Right cardiac atrium (tissue), 5 donors: ENCODE results near the gene KCNK2. TPM values are rescaled to one million over a fixed set of nuclear protein-coding genes. Genes with fewer than 3 reads are reported as not detected.

Source experiments
- ATAC-seq, 2 donors: fragments of 200-7000 bp; cut with Tn5 transposase; one replicate each; pipeline versions ENCODE4 v1.8.0 to v1.9.1; 2020; ENCODE audit warnings: moderate library complexity in 2 of 2, mild to moderate bottlenecking in 1 of 2
- DNase-seq, 3 donors: peaks; one replicate each; pipeline ENCODE4 v3.0.0-alpha.2; 2020
- H3K27ac ChIP-seq: one replicate; pipeline ENCODE4 v1.5.1; 2013; ENCODE audit warnings: mild to moderate bottlenecking, low read length, control low read depth, moderate library complexity
- H3K27me3 ChIP-seq: one replicate; pipeline ENCODE4 v1.6.1; 2013; ENCODE audit not compliant: control insufficient read depth, insufficient read depth
- H3K4me1 ChIP-seq: one replicate; pipeline ENCODE4 v1.6.1; 2013; ENCODE audit warnings: low read length; ENCODE audit not compliant: control insufficient read depth, insufficient read depth
- H3K4me3 ChIP-seq: one replicate; pipeline ENCODE4 v1.5.1; 2013; ENCODE audit warnings: low read length, control low read depth
- H3K9me3 ChIP-seq: one replicate; pipeline ENCODE4 v1.6.1; 2013; ENCODE audit warnings: low read length; ENCODE audit not compliant: control insufficient read depth
- WGBS: extraction: QIAGEN DNeasy Blood & Tissue Kit; methylation state at CpG from one replicate; pipeline ENCODE4 v1.1.7; 2013; 5-methylcytosine and 5-hydroxymethylcytosine counted together
- intact Hi-C, 4 donors: fragments of 100-400 bp; cut with DNase I; formaldehyde crosslinking; loops; one replicate each; pipeline versions ENCODE4 v1.11.0 to v1.14.0; 2022 to 2023
- polyA plus RNA-seq: library from polyadenylated mRNA; stranded (reverse); fragments of 200-250 nt; gene quantifications from one replicate; pipeline ENCODE4 v1.2.3, GENCODE V29; 2013
- total RNA-seq, 4 donors: library from RNA; stranded (reverse); fragmentation: NEBNext Ultra II Directional; extraction: Animal tissue kit (Norgen Biotek cat#: 25700); gene quantifications; one replicate each; pipeline ENCODE4 v1.2.1, GENCODE V29; 2021
- donor health status: healthy with polysubstance abuse.
- donor health status: DM: no; HTN: yes; CAD: no.
- donor health status: DM: no; HTN: no; CAD: no.
- donor health status: DM: no; HTN: yes; CAD: no; lungs with severe emphysema.
- donor health status: DM: yes; HTN: yes; CAD: no.

Gene KCNK2
- total and polyA plus RNA-seq, 5 donors: 0.14 to 0.28 TPM; not detected in 3

DNA sequence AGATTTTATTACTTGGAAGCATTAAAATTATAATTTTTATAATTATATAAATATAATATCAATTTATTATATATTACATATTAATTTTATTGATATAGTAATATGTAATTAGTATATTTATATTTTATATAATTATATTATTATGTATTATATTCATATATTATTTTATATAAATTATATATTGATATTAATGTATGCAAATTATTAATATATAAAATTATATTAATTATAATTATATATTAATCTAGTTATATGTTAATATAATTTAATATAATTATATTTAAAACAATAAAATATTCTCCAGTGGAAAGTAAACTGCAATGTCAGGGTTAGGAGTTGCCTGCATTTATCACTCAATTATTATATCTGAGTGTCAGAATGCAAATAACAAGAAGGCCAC lies 48.8 kb downstream of the KCNK2 start:
- Histone ChIP-seq H3K27ac (no peak overlapping the region), H3K9me3 (no peaks in the 10 kb centered on the region), H3K4me3 (no peak overlapping the region), H3K27me3 (no peaks in the 10 kb centered on the region), H3K4me1 (no peaks in the 10 kb centered on the region)
- DNase-seq: no peak
- ATAC-seq: no peak
- intact Hi-C loops: no loop called here

DNA sequence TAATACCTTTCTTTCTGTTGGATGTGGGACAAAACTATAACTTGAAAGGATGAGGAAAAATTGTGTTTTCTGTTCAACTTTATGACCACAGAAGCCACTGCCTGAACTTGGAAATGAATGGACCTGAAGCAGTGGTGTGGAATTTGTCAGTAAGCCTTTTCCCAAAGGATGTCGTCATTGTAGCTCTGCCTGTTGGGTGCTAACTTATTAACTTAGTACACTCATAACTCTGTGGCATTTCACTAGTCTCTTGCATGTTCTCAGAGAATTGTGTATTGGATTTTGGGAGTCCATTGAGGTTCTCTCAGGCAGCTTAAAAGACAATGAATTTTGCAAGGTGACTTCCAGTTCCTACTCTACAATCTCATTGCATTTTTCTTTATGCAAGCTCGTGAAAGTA lies 49.6 kb downstream of the KCNK2 start:
- ATAC-seq (no peak), DNase-seq (no peak)
- intact Hi-C loops: no loop called here
- Histone ChIP-seq H3K4me3 (no peak overlapping the region), H3K27me3 (no peaks in the 10 kb centered on the region), H3K4me1 (no peaks in the 10 kb centered on the region), H3K9me3 (no peaks in the 10 kb centered on the region), H3K27ac (no peak overlapping the region)
- WGBS: 82% methylated on average over 2 of the region's 2 CpGs

DNA sequence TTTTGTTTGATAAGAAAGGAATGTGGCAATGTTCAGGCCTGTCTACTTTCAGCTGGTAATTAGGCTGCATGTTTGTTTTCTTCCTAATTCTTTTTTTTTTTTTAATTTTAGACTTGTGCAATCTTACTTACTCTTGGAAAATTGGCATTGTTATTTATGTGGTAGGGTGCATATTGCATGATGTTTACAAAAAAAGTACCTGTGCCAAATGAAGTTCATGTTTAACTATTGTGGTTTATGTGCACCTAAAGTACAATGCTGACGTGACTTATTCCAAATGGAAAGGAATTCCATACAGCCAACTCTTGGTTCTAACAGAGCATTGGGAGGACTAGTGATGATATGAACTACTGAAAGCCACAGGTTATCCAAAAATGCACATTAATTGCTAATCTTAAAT lies 51.0 kb downstream of the KCNK2 start:
- Histone ChIP-seq H3K27ac (no peak overlapping the region), H3K4me1 (no peaks in the 10 kb centered on the region), H3K4me3 (no peak overlapping the region), H3K9me3 (no peaks in the 10 kb centered on the region), H3K27me3 (no peaks in the 10 kb centered on the region)
- no peak for ATAC-seq
- WGBS: 76% methylated on average over 1 of the region's 1 CpG
- DNase-seq: no peak
- intact Hi-C loops: no loop called here

DNA sequence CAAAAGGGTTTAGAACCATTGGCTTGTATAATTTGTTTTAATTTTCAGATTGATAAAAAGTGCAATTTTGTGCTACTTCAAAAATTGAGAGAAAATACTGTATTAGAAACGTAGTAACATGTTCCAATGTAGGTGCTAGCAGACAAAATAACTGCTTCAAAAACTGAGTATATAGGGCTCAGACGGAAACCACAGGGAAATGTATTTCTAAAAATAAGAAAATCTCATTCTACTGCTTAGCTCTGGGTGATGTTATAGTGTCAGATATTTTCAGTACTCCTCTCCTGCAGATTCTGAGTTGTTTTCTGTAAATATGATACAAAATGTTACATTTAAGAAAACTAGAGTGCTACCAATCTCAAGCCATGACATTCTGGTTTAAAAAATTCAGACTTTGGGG lies 55.4 kb downstream of the KCNK2 start:
- 59% methylated on average over 2 of the region's 2 CpGs for WGBS

DNA sequence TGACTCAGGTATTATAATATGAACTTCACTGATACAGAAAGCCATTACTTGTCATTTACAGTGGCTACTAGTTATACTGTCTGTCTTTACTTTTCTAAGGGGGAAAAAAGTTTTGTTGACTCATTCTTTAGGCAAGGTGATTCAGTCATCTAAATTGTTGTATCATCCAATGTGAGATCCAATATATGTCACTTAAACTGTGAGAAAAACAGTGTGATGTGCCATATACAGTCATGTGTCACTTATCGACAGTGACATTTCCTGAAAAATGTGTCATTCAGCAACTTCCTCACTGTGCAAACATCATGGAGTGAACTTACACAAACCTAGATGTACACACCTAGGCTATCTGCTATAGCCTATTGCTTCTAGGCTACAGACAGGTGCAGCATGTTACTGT lies 57.6 kb downstream of the KCNK2 start:
- H3K27ac ChIP-seq: no peak overlapping the region
- no peaks in the 10 kb centered on the region for H3K9me3 ChIP-seq
- intact Hi-C loops: no loop called here
- H3K4me1 ChIP-seq: no peaks in the 10 kb centered on the region
- WGBS: 87% methylated on average over 1 of the region's 1 CpG
- DNase-seq (no peak), ATAC-seq (no peak)
- no peak overlapping the region for H3K4me3 ChIP-seq
- no peaks in the 10 kb centered on the region for H3K27me3 ChIP-seq

More for the DNA sequence above, 55.4 kb downstream of the KCNK2 start:
- ATAC-seq (no peak), DNase-seq (no peak)
- intact Hi-C loops: no loop called here
- Histone ChIP-seq H3K4me1 (no peaks in the 10 kb centered on the region), H3K27me3 (no peaks in the 10 kb centered on the region), H3K9me3 (no peaks in the 10 kb centered on the region), H3K27ac (no peak overlapping the region), H3K4me3 (no peak overlapping the region)

DNA sequence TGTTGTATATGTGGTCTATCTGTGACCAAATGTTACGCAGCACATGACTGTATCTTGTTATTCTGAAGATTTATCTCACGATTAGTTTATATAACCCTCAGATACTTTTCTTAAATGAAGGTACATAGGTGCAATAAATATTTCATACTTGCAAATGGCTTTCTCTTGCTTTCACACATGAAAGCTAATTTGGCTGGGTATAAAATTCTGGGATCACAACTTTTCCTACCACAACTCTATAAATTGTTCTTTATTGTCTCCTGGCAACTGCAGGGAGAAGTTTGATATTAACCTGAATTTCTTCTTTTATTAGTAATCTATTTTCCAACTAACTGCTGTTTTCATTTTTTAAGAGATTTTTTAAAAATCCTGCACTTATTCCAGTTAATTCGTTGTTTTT lies 58.9 kb downstream of the KCNK2 start:
- Histone ChIP-seq H3K4me3 (no peak overlapping the region), H3K9me3 (no peaks in the 10 kb centered on the region), H3K27me3 (no peaks in the 10 kb centered on the region), H3K4me1 (no peaks in the 10 kb centered on the region), H3K27ac (no peak overlapping the region)
- intact Hi-C loops: no loop called here
- ATAC-seq (no peak), DNase-seq (no peak)
- 86% methylated on average over 3 of the region's 3 CpGs for WGBS

DNA sequence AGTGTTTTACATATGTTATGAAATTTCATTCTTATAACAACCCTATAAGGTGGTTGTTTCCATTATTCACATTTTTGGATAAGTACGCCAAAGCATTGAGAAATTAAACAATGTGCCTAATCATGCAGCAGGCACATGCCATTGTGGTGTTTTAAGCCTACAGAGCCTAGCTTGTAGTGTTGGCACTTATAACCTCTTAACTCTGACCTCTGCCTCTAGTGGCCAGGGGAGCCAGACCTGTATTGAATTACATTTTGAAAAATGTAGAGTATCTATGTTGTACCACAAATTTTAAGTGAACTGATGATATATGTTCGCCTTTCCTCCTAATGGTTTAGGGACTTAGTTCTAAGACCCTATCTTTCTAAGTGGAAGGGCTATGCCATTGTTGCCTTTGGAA lies 61.0 kb downstream of the KCNK2 start:
- Histone ChIP-seq H3K4me1 (no peaks in the 10 kb centered on the region), H3K4me3 (no peak overlapping the region), H3K27ac (no peak overlapping the region), H3K27me3 (no peaks in the 10 kb centered on the region), H3K9me3 (no peaks in the 10 kb centered on the region)
- 93% methylated on average over 2 of the region's 2 CpGs for WGBS
- intact Hi-C loops: no loop called here
- ATAC-seq (no peak), DNase-seq (no peak)

DNA sequence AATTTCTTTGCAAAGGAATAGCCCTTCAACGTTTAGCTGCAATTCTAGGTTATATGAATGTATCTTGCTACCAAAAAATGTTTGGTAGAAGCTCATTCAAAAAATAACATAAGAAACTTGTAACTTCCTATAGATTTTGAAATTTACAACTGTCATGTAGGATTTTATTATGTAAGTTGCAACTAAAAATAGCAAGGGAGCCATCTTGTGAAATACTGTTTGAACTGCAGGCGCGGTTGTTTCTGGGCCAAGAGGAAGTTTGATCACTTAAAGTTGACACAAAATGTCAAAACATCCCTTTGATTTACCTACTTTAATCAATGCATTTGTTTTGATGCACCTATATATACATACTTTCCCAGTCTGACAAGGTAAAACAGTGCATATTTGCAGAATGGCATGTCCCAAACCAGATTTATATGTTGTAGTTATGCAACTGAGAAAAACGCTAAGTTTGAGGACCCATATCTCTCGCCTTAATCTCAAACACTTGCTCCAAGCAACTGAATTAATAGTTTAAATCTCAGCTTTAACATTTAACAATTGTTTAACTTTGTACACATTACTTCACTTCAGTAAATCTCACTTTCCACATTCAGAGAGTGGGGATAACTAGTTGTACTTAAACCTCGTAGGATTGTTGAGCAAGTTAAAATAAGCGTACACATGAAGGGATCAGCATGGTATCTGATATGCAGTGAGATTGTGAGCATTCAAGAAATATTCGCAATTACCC lies 63.9 kb downstream of the KCNK2 start:
- no peaks in the 10 kb centered on the region for H3K27me3 ChIP-seq
- intact Hi-C loops: no loop called here
- H3K9me3 ChIP-seq: peaks cover 2% of the 10 kb centered on the region
- ATAC-seq (no peak), DNase-seq (no peak)
- H3K27ac ChIP-seq: no peak overlapping the region
- no peak overlapping the region for H3K4me3 ChIP-seq
- no peaks in the 10 kb centered on the region for H3K4me1 ChIP-seq
- 62% methylated on average over 8 of the region's 8 CpGs for WGBS

DNA sequence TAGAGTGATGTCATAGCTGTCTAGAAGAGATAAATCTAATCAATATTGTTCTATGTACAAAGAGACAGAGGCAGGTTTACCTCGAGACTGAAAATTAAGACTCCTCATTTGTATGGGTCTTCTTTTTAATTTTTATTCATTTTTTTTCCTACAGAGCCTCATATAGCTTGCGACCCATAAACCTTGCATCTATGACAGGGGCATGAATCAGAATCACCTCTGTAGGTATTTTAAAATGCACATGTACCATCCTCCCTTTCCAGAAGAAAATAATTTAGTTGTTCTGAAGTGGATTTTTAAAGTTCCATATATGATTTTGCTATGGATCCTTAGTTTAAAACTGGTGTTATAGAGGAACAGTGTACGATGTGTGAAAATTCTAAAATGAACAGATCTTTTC lies 64.5 kb downstream of the KCNK2 start:
- Histone ChIP-seq H3K27ac (no peak overlapping the region), H3K9me3 (peaks cover 2% of the 10 kb centered on the region), H3K27me3 (no peaks in the 10 kb centered on the region), H3K4me1 (no peaks in the 10 kb centered on the region), H3K4me3 (no peak overlapping the region)
- intact Hi-C loops: no loop called here
- no peak for ATAC-seq
- no peak for DNase-seq
- WGBS: 85% methylated on average over 3 of the region's 3 CpGs

DNA sequence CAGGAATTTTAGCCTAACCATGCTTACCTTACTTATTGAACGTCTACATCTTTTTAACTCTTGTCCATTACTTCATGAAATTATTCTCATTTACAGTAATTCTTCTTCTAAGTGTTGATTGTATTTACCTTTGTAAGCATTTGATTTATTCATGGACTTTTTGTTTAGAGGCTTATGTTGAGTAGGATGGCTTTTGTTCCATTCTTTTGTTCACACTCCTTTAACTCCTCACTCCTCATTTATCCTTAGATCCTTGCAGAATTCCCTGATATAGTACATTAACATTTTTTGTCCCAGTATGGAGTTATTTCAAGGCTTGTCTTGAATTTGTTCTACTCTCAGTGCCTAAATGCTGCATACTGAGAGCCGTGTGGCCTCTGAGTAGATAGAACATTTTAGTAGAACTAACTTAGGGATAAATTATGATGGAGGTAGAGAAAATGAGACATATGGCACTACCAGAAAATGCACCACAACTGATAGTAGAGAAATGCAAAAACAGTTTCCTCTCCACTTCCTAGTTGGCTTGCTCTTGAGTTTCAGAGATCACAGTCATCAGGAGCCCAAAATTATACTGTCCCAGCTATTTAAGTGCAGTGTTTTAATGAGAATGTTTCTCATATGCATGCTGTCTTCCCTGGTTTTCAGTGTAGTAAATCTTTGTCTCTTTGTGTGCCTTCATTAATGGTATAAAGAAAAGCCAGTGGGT lies 69.5 kb downstream of the KCNK2 start:
- WGBS: 73% methylated on average over 2 of the region's 2 CpGs
- no peaks in the 10 kb centered on the region for H3K4me1 ChIP-seq
- no peak for DNase-seq
- ATAC-seq: no peak
- H3K4me3 ChIP-seq: no peak overlapping the region
- H3K27me3 ChIP-seq: no peaks in the 10 kb centered on the region
- intact Hi-C loops: no loop called here
- no peak overlapping the region for H3K27ac ChIP-seq
- peaks cover 2% of the 10 kb centered on the region for H3K9me3 ChIP-seq

DNA sequence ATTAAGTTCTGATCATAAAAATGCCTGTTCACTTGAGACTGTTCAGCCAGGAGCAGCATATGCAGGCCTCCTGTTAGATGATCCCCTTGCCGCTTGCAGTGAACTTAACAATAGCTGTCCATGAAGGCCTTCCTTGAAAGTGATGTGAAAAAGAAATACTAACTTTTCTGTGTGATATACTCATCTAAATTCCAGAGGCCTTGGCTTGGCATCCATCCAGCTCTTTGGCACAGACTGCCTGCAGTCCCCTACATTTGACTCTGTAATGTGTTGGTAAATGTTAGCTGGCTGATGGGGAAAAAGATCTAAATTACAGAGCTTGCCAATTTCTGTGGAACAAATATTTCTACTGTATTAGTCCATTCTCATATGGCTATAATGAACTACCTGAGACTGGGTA lies 73.7 kb downstream of the KCNK2 start:
- no peaks in the 10 kb centered on the region for H3K27me3 ChIP-seq
- ATAC-seq (no peak), DNase-seq (no peak)
- H3K9me3 ChIP-seq: no peaks in the 10 kb centered on the region
- intact Hi-C loops: no loop called here
- no peaks in the 10 kb centered on the region for H3K4me1 ChIP-seq
- H3K27ac ChIP-seq: no peak overlapping the region
- WGBS: 88% methylated on average over 1 of the region's 1 CpG
- H3K4me3 ChIP-seq: no peak overlapping the region
